ENCODE results near the gene FAH. TPM values are rescaled to one million over a fixed set of nuclear protein-coding genes. Genes with fewer than 3 reads are reported as not detected.
A peak's percentile ranks its signal among the peaks of the same experiment; 100 is the strongest.

Gene FAH
- total RNA-seq, 2 donors from 2014 or later: 11.9 to 14.2 TPM

GRCh38 chr15:80202016-80202315 lies 49.2 kb downstream of the FAH start:
- no peak overlapping the region for H3K9ac ChIP-seq (ENCODE audit: extremely low read depth, low read length, poor library complexity, severe bottlenecking)
- no peak overlapping the region for H3K4me3 ChIP-seq (ENCODE audit: low read length)
- no peaks in the 10 kb centered on the region for H3K4me1 ChIP-seq (ENCODE audit: control insufficient read depth, insufficient read depth, low read length)
- H3K36me3 ChIP-seq (ENCODE audit: control insufficient read depth, insufficient read depth, low read length): no peaks in the 10 kb centered on the region
- no peak overlapping the region for H3K27ac ChIP-seq (ENCODE audit: low read depth, low read length)
- TF ChIP-seq CTCF (conservative IDR thresholded peaks at IDR 0.05): no peak
- Mint-ChIP-seq H3K27ac (no peak overlapping the region), H3K36me3 (ENCODE audit: low read depth) (no peaks in the 10 kb centered on the region), H3K4me3 (no peak overlapping the region), H3K9me3 (no peaks in the 10 kb centered on the region), H3K27me3 (ENCODE audit: insufficient read depth) (no peaks in the 10 kb centered on the region), H3K4me1 (peaks cover 19% of the 10 kb centered on the region)
- H3K27me3 ChIP-seq (ENCODE audit: control insufficient read depth, insufficient read depth, low read length, poor library complexity, severe bottlenecking): no peaks in the 10 kb centered on the region
- 63 to 80% methylated on average over 1 to 2 of the region's 2 CpGs for WGBS, 2 experiments (ENCODE audit: insufficient coverage in 1 of 2, insufficient read length in 1 of 2)
- no peaks in the 10 kb centered on the region for H3K9me3 ChIP-seq (ENCODE audit: control insufficient read depth, low read length)
- peak; percentile 17 for DNase-seq

- Mint-ChIP-seq H3K27me3 (ENCODE audit: insufficient read depth) (no peaks in the 10 kb centered on the region), H3K27ac (no peak overlapping the region), H3K36me3 (ENCODE audit: low read depth) (no peaks in the 10 kb centered on the region), H3K4me1 (peaks cover 27% of the 10 kb centered on the region), H3K4me3 (no peak overlapping the region), H3K9me3 (no peaks in the 10 kb centered on the region)
- peaks cover 3% of the 10 kb centered on the region for H3K4me1 ChIP-seq (ENCODE audit: control insufficient read depth, insufficient read depth, low read length)
- H3K27ac ChIP-seq (ENCODE audit: low read depth, low read length): no peak overlapping the region
- no peak for TF ChIP-seq CTCF (conservative IDR thresholded peaks at IDR 0.05)
- WGBS, 2 experiments (ENCODE audit: insufficient coverage in 1 of 2, insufficient read length in 1 of 2): 73 to 74% methylated on average over 9 of the region's 9 CpGs
- H3K9ac ChIP-seq (ENCODE audit: extremely low read depth, low read length, poor library complexity, severe bottlenecking): no peak overlapping the region
- no peaks in the 10 kb centered on the region for H3K36me3 ChIP-seq (ENCODE audit: control insufficient read depth, insufficient read depth, low read length)
- no peaks in the 10 kb centered on the region for H3K9me3 ChIP-seq (ENCODE audit: control insufficient read depth, low read length)
- no peaks in the 10 kb centered on the region for H3K27me3 ChIP-seq (ENCODE audit: control insufficient read depth, insufficient read depth, low read length, poor library complexity, severe bottlenecking)
- no peak overlapping the region for H3K4me3 ChIP-seq (ENCODE audit: low read length)
- DNase-seq: peak; percentile 35
These were observed 50.0 kb downstream of the FAH start for GRCh38 chr15:80202641-80203360.

- Mint-ChIP-seq H3K4me1 (peaks cover 32% of the 10 kb centered on the region), H3K36me3 (ENCODE audit: low read depth) (no peaks in the 10 kb centered on the region), H3K27me3 (ENCODE audit: insufficient read depth) (no peaks in the 10 kb centered on the region), H3K4me3 (no peak overlapping the region), H3K27ac (no peak overlapping the region), H3K9me3 (no peaks in the 10 kb centered on the region)
- WGBS, 2 experiments (ENCODE audit: insufficient coverage in 1 of 2, insufficient read length in 1 of 2): 69 to 83% methylated on average over 4 to 10 of the region's 10 CpGs
- Histone ChIP-seq H3K9ac (ENCODE audit: extremely low read depth, low read length, poor library complexity, severe bottlenecking) (no peak overlapping the region), H3K36me3 (ENCODE audit: control insufficient read depth, insufficient read depth, low read length) (no peaks in the 10 kb centered on the region), H3K4me1 (ENCODE audit: control insufficient read depth, insufficient read depth, low read length) (peaks cover 7% of the 10 kb centered on the region), H3K27me3 (ENCODE audit: control insufficient read depth, insufficient read depth, low read length, poor library complexity, severe bottlenecking) (no peaks in the 10 kb centered on the region), H3K9me3 (ENCODE audit: control insufficient read depth, low read length) (no peaks in the 10 kb centered on the region), H3K4me3 (ENCODE audit: low read length) (no peak overlapping the region), H3K27ac (ENCODE audit: low read depth, low read length) (no peak overlapping the region)
- TF ChIP-seq CTCF (conservative IDR thresholded peaks at IDR 0.05): peak; percentile 24
- DNase-seq: peak; percentile 63
These were observed 50.6 kb downstream of the FAH start for GRCh38 chr15:80203361-80203885.

Measured in endodermal cell (in vitro differentiated cells).